Activated CD4-positive, alpha-beta T cell treated with anti-CD3 and anti-CD28 coated beads, Interleukin-2, Interleukin-6, amounts not matched to agents 100 ng/mL and 50 ng/mL, durations not matched to agents 16 hours and 8 hours (primary cell): ENCODE results near the gene TMEM117.
"Not testable (repeated sequence)": the region's sequence is repeated elsewhere in the genome, so short reads cannot be mapped to it uniquely, and the experiment has no call there.

ENCODE experiments used
- DNase-seq: peaks from one replicate; pipeline ENCODE4 v3.0.0-alpha.2; 2020

The TMEM117 gene

DNA sequence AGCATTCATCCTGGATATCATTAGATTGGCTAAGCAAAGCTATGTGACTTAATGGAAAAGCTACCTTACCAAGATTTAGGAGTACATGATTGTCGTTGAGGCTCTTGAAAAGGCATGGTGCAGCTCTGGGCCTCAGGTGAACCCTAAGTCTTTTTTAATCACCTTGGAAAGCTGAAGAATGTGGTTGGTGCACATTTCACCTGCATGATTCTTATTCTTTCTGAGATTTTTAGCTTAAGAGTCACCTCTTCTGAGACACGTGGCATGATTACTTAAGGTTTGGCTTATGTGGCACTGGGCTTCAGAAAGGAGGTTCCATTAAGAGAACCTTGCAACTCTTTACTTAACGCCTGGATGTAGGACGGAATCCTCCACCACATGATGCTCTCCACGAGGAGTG, 498.5 kb downstream of the TMEM117 start:
- no peak for DNase-seq

DNA sequence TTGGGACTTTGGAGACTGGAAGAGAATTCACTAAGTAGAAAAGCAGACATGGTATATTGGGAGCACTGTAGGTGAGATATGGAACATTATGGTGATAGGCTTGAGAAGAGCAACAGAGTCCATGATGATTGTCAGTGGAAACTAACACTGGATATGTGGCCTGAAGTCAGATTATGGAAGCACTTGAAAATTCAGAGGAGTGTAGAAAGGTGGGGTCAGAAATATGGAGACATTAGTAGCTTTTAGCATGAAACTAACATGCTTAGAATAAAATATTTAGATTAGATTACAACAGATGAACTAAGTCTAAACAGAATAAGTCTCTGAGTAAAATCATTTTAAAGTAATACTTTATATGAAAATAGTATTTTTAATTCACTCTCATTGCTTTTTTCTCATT, 499.1 kb downstream of the TMEM117 start:
- DNase-seq, result no peak

DNA sequence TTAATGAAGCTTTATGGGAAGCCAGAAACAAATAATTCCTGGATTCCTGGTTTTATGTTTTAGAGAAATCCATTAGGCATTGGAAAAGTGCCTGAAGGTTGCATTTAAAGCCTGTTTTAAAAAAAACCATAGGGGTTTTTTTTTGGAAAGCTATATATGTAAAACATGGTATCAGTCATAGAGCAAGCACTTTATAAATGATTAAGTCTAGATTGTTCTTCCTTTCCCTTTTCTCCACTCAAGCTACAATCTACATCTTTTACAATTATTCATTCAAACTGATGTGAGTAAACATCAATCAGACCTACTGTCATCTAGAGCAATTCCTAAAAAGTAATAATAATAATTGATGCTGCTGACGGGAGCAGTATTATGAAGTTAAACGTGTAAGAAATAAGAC, 500.7 kb downstream of the TMEM117 start:
- DNase-seq, result no peak

DNA sequence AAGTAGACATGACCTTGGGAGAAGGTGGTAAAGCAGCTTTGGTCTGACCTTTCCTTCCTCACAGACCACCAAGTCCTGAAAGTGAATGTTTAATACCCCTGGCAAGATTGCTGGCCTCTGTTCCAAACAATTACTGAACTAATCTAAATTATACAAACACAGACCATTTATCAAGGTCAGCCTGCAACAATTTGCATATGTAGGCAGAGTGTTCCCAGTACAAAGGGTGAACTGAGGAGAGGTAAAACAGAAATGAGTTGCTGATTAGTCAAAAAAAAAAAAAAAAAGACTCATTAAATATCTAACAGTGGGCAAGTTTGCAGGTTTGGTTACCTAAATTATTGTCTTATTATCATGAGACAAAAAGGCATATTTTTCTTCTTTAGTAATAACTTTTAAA, 506.5 kb downstream of the TMEM117 start:
- no peak for DNase-seq

DNA sequence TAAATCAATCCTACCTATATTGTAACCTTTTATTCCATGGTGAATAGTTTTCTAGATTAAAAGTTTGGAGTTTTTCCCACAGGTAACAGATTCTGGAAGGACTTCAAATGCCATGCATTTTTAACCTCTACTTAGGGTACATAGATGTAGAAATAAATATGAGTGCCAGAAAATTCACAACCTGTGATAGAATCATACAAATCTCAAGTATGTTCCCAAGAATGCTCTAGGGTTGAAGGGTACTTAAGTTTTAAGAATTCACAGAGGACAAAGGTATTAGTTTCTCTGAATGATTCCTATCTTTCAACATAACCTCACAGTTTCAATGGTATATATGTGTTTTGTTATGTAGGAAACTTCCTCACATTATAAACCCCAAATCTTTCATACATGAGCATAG, 511.3 kb downstream of the TMEM117 start:
- no peak for DNase-seq

DNA sequence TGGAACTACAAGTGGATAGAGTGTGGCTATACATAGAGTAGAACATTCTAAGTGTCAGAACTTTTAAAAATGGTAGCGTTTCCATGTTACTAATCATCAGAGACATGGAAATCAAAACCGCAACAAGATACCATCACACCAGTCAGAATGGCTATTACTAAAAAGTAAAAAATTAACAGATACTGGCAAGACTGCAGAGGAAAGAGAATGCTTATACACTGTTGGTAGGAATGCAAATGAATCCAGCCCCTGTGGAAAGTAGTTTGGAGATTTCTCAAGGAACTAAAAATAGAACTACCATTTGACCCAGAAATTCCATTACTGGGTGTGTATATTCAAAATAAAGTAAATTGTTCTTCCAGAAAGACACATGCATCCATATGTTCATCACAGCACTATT, 521.6 kb downstream of the TMEM117 start:
- no peak for DNase-seq

DNA sequence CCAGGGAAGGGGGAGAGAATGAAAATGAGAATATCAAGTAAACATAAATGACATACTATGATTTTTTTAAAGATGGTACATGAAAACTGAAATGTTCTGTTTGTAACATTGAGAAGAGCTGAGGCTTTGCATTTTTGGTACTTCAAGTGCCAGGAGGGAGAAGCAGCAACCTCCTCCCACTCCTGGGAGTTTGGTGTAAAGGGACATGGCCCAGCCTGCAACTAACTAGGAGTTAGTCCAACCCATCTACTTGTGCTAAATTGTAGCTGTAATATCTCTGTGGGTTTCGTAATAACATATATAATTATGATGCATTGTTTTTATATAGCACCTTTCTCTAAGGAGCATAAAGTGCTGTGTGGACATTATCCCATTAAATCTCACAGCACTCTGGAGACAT, 522.8 kb downstream of the TMEM117 start:
- DNase-seq, result no peak

DNA sequence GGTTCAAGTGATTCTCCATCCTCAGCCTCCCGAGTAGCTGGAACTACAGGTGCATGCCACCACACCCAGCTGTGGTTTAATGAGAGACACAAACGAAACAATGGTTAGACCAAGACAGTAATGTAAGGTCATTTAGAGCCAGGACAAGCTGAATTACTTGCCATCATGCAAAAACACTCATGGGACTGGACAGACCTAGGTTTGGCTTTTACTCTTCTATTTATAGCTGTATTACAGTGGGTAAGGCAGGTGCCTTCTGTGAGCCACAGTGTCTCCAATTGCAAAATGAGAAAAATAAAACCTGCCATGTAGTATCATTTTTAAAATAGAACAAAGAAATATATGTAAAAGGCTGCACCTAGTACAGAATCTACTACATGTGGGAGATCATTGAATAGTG, 527.1 kb downstream of the TMEM117 start:
- no peak for DNase-seq

DNA sequence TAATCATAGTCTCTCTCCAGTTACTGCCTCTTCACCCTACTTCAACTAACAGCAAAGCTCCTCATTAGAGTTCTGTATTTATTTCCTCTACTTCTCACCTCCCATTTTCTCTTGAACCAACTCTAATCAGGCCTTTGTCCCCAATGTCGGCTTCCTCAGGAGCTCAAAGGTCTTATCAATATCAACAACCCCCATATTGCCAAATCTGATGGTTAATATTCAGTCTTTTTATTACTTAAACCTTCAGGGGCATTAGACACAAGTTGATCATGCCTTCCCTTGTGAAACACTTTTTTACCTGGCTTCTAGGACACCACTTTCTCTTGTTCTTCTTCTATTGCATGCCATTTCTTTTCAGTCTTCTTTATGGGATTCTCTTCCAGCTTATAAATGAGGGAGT, 531.3 kb downstream of the TMEM117 start:
- DNase-seq, result no peak

DNA sequence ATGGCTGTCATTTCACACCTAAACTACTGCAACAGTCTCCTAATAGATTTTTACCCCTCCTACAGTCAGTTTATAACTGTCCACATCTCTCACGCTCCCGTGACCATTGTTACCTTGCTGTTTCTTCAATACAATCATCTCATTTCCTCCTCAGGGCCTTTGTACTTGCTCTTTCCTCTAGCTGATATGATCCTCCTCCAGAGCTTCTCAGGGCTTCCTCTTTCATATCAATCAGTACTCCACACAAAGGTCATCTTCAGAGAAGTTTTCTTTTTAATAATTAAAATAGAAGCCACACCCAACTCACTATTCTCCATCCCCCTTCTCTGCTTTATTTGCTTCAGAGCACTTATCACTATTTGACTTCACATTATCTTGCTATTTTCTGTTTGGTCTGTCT, 532.0 kb downstream of the TMEM117 start:
- DNase-seq, result no peak

DNA sequence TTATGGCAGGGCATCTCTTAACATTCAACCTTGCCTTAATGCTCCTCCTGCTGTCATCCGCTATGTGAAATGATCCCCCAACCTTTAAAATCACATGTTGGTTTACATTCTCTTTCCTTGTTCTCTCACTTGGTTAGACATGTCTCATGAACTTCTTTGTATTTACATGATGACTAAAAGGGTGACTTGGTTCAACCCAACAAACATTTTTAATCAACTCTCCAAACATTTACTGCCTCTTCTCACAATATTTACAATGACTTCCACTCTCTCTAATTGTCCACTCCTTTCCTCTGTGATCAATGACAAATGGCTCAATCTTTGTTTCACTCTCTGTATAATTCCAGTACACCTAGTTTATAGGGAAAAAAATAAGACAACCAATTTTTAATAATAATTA, 534.1 kb downstream of the TMEM117 start:
- no peak for DNase-seq

DNA sequence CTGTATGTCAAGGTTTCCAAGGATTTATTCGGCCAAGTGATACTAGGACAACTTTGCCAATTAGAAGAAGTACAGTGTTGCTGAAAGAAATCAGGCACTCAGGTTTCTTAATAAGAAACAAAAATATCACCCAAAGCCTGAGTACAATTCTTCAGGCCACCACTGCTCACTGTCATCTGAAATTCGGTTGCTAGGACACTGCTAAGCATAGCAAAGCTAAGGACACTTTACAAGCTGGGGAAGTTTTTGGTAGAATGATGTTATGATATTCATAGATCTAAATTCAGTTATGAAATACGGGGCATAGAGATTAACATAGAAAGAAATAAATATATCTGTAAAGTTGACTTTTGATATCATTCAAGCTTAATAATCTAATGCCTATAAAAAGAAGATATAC, 535.1 kb downstream of the TMEM117 start:
- no peak for DNase-seq

DNA sequence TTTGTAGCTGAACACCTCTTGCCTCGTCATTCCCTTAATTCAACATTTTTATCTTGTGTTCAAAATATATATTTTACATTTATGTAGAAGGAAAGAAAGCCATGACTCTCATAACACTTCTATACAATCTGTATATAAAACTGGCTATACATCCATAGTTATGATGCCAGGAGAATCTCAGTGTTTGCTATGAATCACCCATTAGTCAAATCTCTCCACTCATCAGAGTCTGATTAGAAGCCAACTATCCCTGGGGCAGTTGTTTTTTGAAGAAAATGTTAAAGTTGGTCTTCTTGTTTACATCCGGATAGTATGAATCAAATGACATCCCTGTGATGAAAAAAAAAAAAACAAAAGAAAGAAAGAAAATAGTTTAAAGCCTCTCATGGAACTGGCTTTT, 536.4 kb downstream of the TMEM117 start:
- DNase-seq, result no peak

DNA sequence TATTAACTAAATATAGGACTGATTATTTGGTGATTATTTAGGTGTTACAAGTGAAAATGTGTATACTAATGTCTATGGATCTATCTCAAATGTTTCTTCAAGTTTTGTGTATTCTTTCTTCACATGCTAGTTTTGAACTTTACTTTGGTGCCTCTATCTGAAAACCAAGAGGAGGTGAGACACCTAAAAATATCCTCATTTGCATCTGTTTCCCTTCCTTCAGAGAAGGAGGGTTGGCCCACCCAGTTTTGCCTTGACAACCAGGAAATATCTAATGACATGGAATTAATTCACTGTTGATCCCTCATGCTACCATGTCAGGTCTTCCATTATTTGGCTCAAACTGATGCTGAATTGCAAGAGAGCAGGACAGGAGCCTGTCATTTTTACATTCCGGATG, 539.8 kb downstream of the TMEM117 start:
- DNase-seq, result no peak

DNA sequence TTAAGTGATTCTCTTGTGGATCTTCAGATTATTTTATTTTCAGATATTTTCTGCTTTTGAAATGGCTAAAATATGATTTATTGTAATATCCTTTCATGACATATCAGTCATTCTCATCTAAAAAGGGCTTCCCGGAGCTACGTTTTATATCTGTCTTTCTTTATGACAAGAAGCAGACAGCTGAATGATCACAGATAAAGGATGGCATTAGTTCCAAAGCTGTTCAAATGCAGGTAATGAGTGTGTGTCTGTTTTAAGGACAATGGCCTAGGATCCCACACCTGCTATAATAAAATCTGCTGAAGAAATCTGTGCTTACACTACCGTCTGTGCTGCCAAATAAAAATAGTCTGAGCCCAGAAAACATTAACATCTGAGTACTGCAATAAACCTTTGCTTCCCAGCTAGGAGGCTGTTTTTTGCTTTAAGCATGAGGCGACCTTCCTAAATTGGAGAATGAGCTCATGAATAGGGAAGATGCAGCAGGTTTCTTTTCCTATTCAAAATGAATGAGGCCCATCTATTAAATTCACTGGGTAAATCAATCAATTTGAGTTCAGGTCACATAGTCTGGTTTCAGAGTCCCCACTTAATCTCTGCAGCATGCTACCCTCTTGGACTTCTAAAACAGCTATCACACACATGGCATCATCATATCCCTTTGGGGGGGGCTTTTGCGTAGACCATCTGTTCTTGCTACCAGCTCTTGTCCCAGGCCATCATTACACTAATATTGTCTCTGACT, 541.7 kb downstream of the TMEM117 start:
- no peak for DNase-seq

DNA sequence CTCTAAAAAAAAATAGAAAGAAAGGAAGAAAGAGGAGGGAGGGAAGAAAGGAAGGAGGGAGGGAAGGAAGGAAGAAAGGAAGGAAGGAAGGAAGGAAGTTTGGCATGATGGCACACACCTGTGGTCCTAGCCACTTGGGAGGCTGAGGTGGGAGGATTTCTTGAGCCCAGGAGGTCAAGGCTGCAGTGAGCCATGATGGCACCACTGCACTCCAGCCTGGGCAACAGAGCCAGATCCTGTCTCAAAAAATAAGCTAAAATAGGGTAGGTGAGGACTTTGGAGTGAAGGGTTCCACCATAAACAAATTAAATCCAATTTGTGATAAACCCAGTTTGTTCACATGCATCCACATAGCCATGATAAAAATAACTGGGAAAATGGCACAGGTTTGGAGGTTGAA, 543.2 kb downstream of the TMEM117 start:
- not testable (repeated sequence) for DNase-seq

DNA sequence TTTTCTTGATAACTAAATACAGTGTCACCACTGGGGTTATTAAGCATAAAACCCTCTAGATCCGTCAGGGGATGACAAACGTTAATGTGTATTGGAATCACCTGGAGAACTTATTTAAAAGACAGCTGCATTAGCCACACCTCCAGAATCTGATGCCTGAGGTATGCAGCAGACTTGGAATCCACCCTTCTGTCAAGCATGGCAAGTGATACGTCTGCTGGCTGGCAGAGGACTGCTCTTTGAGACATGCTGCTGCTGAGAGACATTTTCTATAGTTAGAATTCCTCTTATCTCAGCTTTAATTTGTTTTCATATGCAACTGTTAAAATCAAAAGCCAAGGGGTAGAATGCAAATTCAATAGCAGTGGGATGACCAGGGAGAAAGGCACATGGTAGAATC, 544.0 kb downstream of the TMEM117 start:
- no peak for DNase-seq

DNA sequence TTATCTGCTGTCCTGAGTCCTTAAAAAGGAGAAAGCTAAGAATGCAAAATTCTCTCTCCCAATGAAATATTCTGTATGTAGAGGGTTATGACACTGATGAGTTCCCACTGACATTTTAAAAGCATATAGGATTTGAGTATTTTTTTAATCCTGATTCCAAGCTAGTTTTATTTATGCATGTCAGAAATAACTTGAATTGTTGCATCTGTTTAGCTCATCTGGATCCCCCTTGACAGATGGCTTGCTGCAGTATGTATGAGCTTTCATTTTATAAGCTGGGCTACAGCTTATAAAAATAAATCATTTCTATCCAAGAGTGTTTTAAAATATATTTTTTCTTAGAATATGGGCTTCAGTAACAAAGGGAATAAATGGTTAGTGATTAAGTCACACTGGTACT, 545.0 kb downstream of the TMEM117 start:
- no peak for DNase-seq

DNA sequence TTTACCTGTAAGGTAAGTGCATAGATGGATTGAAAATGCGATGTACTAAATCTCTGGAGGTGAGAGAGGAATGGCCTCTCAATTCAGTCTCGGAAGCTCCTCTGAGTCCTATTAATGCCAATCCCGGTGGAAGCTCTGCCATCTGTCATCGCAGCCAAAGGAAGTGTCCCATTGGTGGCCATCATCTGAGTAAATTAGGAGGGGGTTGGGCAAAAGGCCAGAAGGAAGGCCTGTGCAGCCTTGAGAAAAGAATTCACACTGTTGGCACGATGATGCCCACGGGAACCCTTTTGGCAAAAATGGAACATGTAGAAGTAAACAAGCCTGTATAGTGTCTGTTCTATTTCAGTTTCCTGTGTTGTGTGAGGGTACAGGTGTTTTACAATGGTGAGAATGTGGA, 545.5 kb downstream of the TMEM117 start:
- no peak for DNase-seq

DNA sequence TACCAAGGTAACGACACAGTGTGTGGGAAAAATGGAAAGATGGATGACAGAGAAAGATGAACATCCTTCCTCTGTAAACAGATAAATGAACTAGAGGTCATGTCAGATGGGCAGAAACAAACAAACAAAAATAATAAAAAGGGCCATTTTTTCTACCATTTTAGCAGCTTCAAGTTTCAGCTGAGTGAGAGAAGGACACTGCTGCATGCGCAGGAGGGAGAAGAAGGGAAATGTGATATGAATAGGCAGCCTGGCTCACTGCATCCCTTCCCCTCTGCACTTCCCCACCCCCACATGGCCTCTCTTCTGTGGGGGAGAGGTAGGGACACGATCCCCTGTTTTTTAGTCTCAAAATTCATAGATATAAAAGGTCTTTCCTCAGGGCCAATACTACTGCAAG, 548.3 kb downstream of the TMEM117 start:
- no peak for DNase-seq

DNA sequence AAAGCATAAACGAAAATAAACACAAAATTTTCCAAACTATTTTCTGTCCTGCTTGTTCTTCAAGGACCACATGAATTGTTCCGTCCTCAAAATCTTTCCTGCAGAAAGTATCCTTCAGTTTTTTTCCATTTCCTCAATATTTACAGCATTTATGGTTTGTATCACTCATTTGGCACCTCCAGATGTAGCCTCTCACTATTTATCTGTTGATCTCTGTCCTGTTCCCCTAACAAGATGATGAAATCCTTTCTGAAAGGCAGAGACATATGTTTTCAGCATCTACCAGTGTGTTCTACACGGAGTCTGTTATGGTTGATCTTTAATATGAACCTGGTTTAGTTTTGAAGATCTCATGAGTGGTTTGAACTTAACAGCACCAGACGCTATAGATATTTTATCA, 550.1 kb downstream of the TMEM117 start:
- no peak for DNase-seq

DNA sequence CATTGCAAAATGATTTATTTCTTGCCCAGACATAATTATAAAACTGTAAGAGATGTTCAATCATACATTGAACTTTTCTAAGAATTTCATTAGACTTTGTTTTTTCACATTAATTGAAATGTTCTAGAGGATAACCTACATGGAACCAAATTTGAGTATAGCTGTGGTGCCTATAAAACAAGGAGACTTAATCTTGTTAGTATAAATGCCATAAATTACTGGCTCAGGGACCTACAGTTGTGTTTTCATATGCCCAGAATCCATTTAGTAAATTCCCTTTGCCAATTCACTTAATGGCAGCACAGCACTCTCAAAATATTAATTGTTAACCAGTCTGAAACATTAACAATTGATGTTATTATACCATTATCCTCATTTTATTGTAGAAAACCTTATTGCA, 551.7 kb downstream of the TMEM117 start:
- no peak for DNase-seq

DNA sequence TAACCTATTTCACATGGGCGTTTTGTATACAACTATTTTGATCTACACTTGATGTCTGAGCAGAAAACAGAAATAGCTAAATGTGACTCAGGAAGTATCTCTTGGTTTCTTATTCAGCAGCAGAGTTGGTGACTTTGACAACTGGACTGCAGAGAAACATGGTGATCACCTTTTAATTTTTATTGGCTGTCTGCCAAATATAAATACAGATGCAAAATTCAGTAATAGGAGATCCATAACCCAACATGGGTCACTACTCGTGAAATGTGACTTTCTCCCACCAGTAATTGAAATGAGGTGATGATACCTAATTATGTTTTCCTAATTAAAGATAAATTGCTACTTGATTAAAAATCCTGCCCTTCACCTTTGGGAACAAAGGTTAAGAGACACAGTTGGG, 553.2 kb downstream of the TMEM117 start:
- no peak for DNase-seq

DNA sequence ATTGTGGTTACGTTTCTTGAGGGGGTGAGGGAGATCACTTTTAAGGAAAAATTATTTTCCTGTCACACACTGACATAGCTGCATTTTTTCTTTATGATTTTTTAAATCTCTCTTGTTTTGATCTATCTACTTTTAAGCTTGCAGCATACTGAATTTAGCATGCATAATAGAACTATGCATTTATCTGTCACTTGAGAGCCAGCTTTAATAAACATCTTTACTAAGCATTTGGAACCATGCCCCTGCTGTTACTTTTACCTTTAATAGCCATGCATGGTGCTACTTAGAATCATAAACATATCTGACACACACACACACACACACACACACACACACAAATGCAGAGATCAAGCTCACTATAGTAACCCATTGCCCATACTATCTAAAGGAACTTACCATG, 554.0 kb downstream of the TMEM117 start:
- DNase-seq, result no peak

DNA sequence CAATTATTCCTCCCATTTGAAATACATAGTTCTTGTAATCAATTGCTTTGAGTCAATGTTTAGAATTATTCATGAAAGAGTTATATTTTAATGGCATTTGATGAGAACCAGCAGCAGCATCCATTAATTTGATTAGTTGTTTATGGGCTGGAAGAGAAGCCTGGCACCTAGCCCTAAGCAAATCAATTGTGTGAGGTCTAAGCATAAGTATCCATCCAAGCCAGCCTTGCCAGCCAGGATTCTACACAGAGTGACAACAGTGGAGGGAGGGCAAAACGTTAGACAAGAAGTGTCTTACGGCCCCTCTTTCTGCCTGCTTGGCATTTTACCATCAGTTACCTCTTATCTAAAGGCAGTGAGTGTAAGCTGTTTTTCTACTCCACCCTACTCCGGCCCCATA, 561.8 kb downstream of the TMEM117 start:
- no peak for DNase-seq

DNA sequence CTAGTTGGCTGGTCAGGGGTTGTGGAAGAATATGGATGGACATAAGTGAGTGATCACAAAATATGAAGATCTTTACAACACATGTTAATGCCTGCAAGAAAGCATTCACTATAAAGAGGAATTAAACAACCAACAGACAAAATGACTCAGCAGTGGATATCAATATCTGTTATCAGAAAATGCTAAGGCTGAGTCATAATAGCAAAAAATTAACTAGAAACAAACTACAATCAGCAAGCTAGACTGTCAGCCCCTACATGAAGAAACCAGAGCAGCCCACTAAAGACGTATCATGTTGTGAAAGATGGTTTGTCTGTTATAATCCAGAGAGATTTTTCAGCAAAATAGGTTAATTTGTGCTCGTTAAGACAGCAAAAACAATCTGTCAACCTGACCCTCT, 567.3 kb downstream of the TMEM117 start:
- no peak for DNase-seq
